ENCODE measurements around the gene KRTAP10-1.
"Not testable (repeated sequence)": the region's sequence is repeated elsewhere in the genome, so short reads cannot be mapped to it uniquely, and the experiment has no call there.

Gene KRTAP10-1

DNA sequence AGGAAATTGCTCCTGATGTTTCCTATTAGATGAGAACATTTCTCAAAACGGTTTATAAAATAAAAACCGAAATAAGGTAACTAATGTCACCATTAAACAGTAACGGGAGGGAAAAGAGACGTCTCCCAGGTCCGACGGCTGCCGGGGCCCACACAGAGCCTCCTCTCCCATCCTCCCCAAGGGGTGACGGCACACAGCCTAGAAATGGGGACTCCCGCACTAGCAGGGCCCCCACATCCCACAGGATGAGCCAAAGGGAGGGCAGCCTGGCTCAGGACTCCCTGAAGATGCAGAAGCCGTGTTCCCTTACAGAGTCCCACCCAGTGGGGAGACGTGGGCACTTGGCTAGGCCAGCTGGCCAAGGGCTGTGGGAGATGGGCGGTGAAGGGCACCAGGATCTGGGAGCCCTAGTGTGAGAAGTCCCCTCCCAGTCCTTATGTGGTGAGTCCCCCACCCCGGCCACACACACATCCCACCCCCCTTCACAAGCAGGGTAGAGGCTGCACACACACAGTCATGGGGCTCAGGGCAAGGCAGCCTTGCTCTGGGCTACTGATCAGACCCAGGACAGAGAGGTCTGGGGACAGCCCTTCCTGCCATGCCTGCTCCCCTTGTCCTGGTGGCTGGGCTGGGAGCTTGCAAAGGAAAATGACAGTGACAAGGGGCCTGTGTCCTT, 15.3 kb upstream of the KRTAP10-1 start:
- Histone ChIP-seq H3K27ac (ENCODE audit: low read depth, low read length) (no peak overlapping the region), H3K79me2 (ENCODE audit: control insufficient read depth, insufficient read depth, low read length, unreplicated experiment) (no peaks in the 10 kb centered on the region)

DNA sequence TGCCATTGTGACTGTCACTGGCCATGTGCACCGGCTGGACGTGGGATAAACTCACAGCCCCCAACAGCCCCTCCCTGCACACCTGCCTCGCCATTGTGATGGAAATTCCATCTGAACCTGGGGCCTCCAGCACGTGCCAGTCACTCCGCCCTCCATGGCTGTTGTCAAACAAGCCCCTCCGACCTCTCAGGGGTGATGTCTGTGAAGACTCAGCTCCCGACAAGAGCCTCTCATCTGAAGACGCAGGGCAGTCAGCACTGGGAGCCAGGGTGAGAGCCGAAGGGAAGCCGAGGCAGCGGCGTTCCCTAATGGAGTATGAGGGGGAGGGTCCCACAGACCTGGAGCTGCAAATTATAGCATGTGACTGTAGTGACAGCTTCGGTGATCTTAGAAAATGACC, 12.7 kb upstream of the KRTAP10-1 start:
- H3K79me2 ChIP-seq (ENCODE audit: control insufficient read depth, insufficient read depth, low read length, unreplicated experiment): no peaks in the 10 kb centered on the region
- no peaks in the 10 kb centered on the region for H3K36me3 ChIP-seq (ENCODE audit: insufficient read depth, low read length)

More for the DNA sequence above, 15.3 kb upstream of the KRTAP10-1 start:
- Histone ChIP-seq H3K27me3 (ENCODE audit: insufficient read depth, low read length) (peaks cover 71% of the 10 kb centered on the region), H3K4me3 (ENCODE audit: low read depth, low read length) (no peak overlapping the region), H3K4me1 (ENCODE audit: control insufficient read depth, insufficient read depth, low read length, unreplicated experiment) (no peaks in the 10 kb centered on the region), H3K36me3 (ENCODE audit: insufficient read depth, low read length) (no peaks in the 10 kb centered on the region), H2AFZ (ENCODE audit: low read length, unreplicated experiment) (no peak overlapping the region)

GRCh38 chr21:44552136-44552535, 12.1 kb upstream of the KRTAP10-1 start:
- Histone ChIP-seq H3K79me2 (ENCODE audit: control insufficient read depth, insufficient read depth, low read length, unreplicated experiment) (no peaks in the 10 kb centered on the region), H2AFZ (ENCODE audit: low read length, unreplicated experiment) (no peak overlapping the region), H3K36me3 (ENCODE audit: insufficient read depth, low read length) (no peaks in the 10 kb centered on the region), H3K27ac (ENCODE audit: low read depth, low read length) (no peak overlapping the region), H3K4me1 (ENCODE audit: control insufficient read depth, insufficient read depth, low read length, unreplicated experiment) (no peaks in the 10 kb centered on the region), H3K4me3 (ENCODE audit: low read depth, low read length) (no peak overlapping the region), H3K27me3 (ENCODE audit: insufficient read depth, low read length) (peaks cover 74% of the 10 kb centered on the region)

More for the DNA sequence above, 12.7 kb upstream of the KRTAP10-1 start:
- Histone ChIP-seq H3K4me1 (ENCODE audit: control insufficient read depth, insufficient read depth, low read length, unreplicated experiment) (no peaks in the 10 kb centered on the region), H2AFZ (ENCODE audit: low read length, unreplicated experiment) (no peak overlapping the region), H3K27me3 (ENCODE audit: insufficient read depth, low read length) (peaks cover 75% of the 10 kb centered on the region), H3K27ac (ENCODE audit: low read depth, low read length) (no peak overlapping the region), H3K4me3 (ENCODE audit: low read depth, low read length) (no peak overlapping the region)

DNA sequence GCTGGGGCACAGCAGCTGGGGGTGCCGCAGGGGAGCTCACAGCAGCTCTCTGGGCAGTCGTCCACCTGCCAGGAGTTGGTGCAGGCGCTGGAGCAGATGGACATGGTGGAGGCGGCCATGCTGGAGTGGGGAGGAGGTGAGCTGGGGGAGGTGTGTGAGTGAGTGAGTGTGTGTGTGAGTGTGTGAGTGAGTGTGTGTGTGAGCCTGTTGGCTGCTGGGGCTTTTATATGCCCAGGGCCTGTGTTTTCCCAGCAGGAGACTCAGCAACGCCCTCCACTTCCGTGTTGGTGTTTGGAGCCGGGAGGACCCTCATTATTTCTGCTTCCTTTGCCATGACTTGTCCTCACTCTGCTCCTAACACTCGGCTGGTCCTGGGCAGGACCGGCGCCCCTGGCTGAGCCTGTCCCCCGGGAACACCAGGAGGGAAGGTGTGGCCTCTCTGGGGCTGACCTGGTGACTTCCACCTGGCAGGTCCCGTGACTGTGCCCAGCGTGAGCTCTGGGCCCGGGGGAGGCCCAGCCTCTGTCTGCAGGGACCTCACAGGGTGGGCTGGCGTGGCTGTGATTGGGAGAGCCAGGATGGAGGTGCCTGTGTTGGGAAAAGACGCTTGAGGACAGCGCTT, 11.5 kb upstream of the KRTAP10-1 start, which contains the start of gene KRTAP10-2:
KRTAP10-2 (minus strand) TSS at position 166 of the 622 bp plus-strand sequence; CDS start at position 119, 47 bp downstream.
- Histone ChIP-seq H3K79me2 (ENCODE audit: control insufficient read depth, insufficient read depth, low read length, unreplicated experiment) (no peaks in the 10 kb centered on the region), H3K27me3 (ENCODE audit: insufficient read depth, low read length) (peaks cover 72% of the 10 kb centered on the region), H3K27ac (ENCODE audit: low read depth, low read length) (no peak within 1 kb of the TSS), H3K4me3 (ENCODE audit: low read depth, low read length) (no peak within 1 kb of the TSS), H2AFZ (ENCODE audit: low read length, unreplicated experiment) (no peak within 1 kb of the TSS), H3K4me1 (ENCODE audit: control insufficient read depth, insufficient read depth, low read length, unreplicated experiment) (no peaks in the 10 kb centered on the region), H3K36me3 (ENCODE audit: insufficient read depth, low read length) (no peaks in the 10 kb centered on the region)

DNA sequence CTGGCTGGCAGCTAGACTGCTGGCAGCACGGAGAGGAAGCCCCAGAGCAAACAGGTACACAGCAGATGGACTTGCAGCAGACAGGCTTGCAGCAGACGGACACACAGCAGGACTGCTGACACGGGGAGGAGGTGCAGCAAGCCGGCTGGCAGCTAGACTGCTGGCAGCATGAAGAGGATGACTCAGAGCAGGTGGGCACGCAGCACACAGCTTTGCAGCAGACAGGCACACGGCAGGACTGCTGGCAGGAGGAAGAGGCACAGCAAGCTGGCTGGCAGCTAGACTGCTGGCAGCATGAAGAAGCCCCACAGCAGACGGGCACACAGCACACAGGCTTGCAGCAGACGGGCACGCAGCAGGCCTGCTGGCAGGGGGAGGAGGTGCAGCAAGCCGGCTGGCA, 10.8 kb upstream of the KRTAP10-1 start:
- no peak overlapping the region for H2AFZ ChIP-seq (ENCODE audit: low read length, unreplicated experiment)
- no peak overlapping the region for H3K4me3 ChIP-seq (ENCODE audit: low read depth, low read length)
- H3K36me3 ChIP-seq (ENCODE audit: insufficient read depth, low read length): no peaks in the 10 kb centered on the region
- no peaks in the 10 kb centered on the region for H3K79me2 ChIP-seq (ENCODE audit: control insufficient read depth, insufficient read depth, low read length, unreplicated experiment)
- peaks cover 71% of the 10 kb centered on the region for H3K27me3 ChIP-seq (ENCODE audit: insufficient read depth, low read length)
- no peak overlapping the region for H3K27ac ChIP-seq (ENCODE audit: low read depth, low read length)
- H3K4me1 ChIP-seq (ENCODE audit: control insufficient read depth, insufficient read depth, low read length, unreplicated experiment): no peaks in the 10 kb centered on the region

DNA sequence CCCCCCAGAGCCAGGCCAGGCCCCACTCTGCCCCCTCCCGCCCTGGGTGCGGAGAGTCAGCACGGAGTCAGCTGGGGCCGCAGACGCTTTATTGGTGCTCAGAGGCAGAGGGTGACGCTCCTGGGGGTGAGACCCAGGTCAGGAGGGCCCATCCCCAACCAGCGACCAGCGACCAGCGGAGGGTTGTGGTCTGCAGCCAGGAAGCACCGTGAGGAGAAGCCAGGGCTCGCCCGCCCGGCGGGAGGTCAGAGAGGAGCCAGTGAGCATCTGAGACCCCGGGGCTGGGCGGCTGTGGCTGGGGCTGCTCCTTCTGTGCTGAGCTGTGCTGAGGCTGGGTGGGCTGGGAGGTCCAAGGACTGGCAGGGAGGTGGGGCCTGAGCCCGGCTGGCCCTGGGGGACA, 10.3 kb upstream of the KRTAP10-1 start:
- not testable (repeated sequence) for H3K4me1 ChIP-seq (ENCODE audit: control insufficient read depth, insufficient read depth, low read length, unreplicated experiment); H3K4me3 ChIP-seq (ENCODE audit: low read depth, low read length); H2AFZ ChIP-seq (ENCODE audit: low read length, unreplicated experiment)

GRCh38 chr21:44549525-44550211, 9.7 kb upstream of the KRTAP10-1 start:
- no peaks in the 10 kb centered on the region for H3K36me3 ChIP-seq (ENCODE audit: insufficient read depth, low read length)
- peaks cover 63% of the 10 kb centered on the region for H3K27me3 ChIP-seq (ENCODE audit: insufficient read depth, low read length)
- H3K79me2 ChIP-seq (ENCODE audit: control insufficient read depth, insufficient read depth, low read length, unreplicated experiment): no peaks in the 10 kb centered on the region
- no peak overlapping the region for H3K27ac ChIP-seq (ENCODE audit: low read depth, low read length)
- H2AFZ ChIP-seq (ENCODE audit: low read length, unreplicated experiment): no peak overlapping the region
- H3K4me1 ChIP-seq (ENCODE audit: control insufficient read depth, insufficient read depth, low read length, unreplicated experiment): no peaks in the 10 kb centered on the region
- H3K4me3 ChIP-seq (ENCODE audit: low read depth, low read length): no peak overlapping the region

More for the DNA sequence above, 10.3 kb upstream of the KRTAP10-1 start:
- not testable (repeated sequence) for H3K79me2 ChIP-seq (ENCODE audit: control insufficient read depth, insufficient read depth, low read length, unreplicated experiment); H3K36me3 ChIP-seq (ENCODE audit: insufficient read depth, low read length); H3K27ac ChIP-seq (ENCODE audit: low read depth, low read length)
- peaks cover 69% of the 10 kb centered on the region for H3K27me3 ChIP-seq (ENCODE audit: insufficient read depth, low read length)

DNA sequence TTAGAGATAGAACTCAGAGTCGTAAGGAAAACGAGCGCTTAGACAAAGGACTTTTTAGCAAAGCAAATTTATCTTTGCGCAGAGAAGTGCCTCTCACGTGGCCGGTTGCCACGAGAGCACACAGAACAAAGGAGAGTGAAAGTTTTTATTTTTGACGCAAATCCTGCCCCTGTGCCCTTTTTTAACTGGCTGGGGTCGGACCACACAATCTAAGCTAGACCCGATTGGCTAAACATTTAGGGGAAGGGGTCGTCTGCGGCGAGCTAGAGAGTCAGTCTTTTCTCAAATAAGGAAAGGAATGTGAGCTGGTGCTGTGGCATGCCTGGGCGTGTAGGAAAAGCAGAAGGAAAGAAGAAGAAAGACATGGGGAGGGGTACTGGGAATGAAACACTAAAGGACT, 8.9 kb upstream of the KRTAP10-1 start:
- Histone ChIP-seq H2AFZ (ENCODE audit: low read length, unreplicated experiment) (no peak overlapping the region), H3K4me3 (ENCODE audit: low read depth, low read length) (no peak overlapping the region), H3K27ac (ENCODE audit: low read depth, low read length) (no peak overlapping the region), H3K79me2 (ENCODE audit: control insufficient read depth, insufficient read depth, low read length, unreplicated experiment) (no peaks in the 10 kb centered on the region), H3K27me3 (ENCODE audit: insufficient read depth, low read length) (peaks cover 56% of the 10 kb centered on the region), H3K4me1 (ENCODE audit: control insufficient read depth, insufficient read depth, low read length, unreplicated experiment) (no peaks in the 10 kb centered on the region), H3K36me3 (ENCODE audit: insufficient read depth, low read length) (no peaks in the 10 kb centered on the region)

DNA sequence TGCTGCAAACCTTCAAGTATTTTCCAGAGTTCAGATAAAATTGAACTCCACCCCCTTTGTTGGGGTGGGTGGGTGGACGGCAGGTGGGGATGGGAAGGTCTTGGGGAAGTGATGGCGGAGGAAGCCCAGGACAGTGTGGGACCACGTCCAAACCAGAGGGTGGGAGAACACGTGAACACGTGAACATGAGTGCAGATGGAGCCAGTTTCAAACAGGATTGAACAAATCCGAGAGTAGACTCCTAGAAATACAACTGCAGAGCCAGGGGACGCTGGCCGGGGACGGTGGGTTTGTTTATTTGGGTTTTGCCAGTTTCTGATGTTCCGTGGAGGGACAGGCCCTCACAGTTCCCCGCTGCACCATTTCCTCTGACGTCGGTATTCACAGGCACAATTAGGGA, 8.4 kb upstream of the KRTAP10-1 start:
- H3K27ac ChIP-seq (ENCODE audit: low read depth, low read length): no peak overlapping the region
- no peaks in the 10 kb centered on the region for H3K79me2 ChIP-seq (ENCODE audit: control insufficient read depth, insufficient read depth, low read length, unreplicated experiment)
- no peak overlapping the region for H2AFZ ChIP-seq (ENCODE audit: low read length, unreplicated experiment)
- H3K36me3 ChIP-seq (ENCODE audit: insufficient read depth, low read length): no peaks in the 10 kb centered on the region
- no peaks in the 10 kb centered on the region for H3K4me1 ChIP-seq (ENCODE audit: control insufficient read depth, insufficient read depth, low read length, unreplicated experiment)
- no peak overlapping the region for H3K4me3 ChIP-seq (ENCODE audit: low read depth, low read length)
- peaks cover 50% of the 10 kb centered on the region for H3K27me3 ChIP-seq (ENCODE audit: insufficient read depth, low read length)

DNA sequence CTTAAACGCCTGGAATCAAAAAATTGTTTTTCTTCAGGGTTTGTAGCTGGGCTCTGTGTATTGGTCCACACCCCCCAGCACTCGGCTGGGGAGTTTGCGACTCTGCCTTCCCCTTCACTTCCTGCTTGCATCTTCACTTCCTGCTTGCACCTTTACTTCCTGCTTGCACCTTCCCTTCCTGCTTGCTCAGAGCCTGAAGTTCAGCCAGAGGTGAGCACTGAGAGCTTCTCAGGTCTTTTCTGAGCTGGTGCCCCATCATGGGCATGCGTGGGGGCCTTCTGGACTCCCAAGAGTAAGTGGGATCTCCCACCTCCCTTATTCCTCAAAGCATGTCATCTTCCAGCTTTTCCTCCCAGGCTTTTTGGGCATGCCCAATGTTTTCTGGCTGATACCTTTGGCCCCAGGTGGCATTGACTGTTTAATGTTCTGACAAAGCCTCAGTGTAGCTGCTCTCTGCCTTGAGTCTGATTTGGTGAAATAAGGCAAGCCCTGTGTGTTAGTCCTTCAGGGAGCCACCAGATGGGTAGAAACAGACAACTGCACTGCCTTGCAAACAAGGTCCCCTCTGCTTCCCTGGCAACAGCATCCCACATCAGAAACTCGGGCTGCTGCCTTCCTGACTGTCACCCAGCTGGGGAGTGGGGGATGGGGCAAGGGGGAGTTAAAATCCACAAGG, 7.8 kb upstream of the KRTAP10-1 start:
- no peak overlapping the region for H2AFZ ChIP-seq (ENCODE audit: low read length, unreplicated experiment)
- H3K4me3 ChIP-seq (ENCODE audit: low read depth, low read length): no peak overlapping the region
- H3K27me3 ChIP-seq (ENCODE audit: insufficient read depth, low read length): peaks cover 49% of the 10 kb centered on the region
- H3K79me2 ChIP-seq (ENCODE audit: control insufficient read depth, insufficient read depth, low read length, unreplicated experiment): no peaks in the 10 kb centered on the region
- H3K4me1 ChIP-seq (ENCODE audit: control insufficient read depth, insufficient read depth, low read length, unreplicated experiment): no peaks in the 10 kb centered on the region
- H3K27ac ChIP-seq (ENCODE audit: low read depth, low read length): no peak overlapping the region
- no peaks in the 10 kb centered on the region for H3K36me3 ChIP-seq (ENCODE audit: insufficient read depth, low read length)

Data from ACC112 (cell line).